Measurements from ENCODE around the gene GRIA2.

GRCh38 chr4:157242871-157243270, 22.3 kb downstream of the GRIA2 start:
- no peak for TF ChIP-seq CTCF (conservative IDR thresholded peaks at IDR 0.05)
- no peak for TF ChIP-seq ZFX (IDR thresholded peaks at IDR 0.05)
